GM18909 (cell line): ENCODE results near the gene HIVEP3.
"Not testable (repeated sequence)": the region's sequence is repeated elsewhere in the genome, so short reads cannot be mapped to it uniquely, and the experiment has no call there.

Source experiments
- ATAC-seq: cut with Tn5 transposase; IDR thresholded peaks from one replicate; pipeline ENCODE4 v1.9.1; 2021; ENCODE audit warnings: mild to moderate bottlenecking; ENCODE audit not compliant: unreplicated experiment, poor library complexity

The HIVEP3 gene

GRCh38 chr1:41700986-41701535, 217.7 kb downstream of the HIVEP3 start:
- no peak for ATAC-seq

GRCh38 chr1:41700581-41700980, 218.1 kb downstream of the HIVEP3 start:
- ATAC-seq = no peak

- no peak for ATAC-seq
Measured at GRCh38 chr1:41699861-41700248, 218.9 kb downstream of the HIVEP3 start.

- ATAC-seq = no peak
Measured at GRCh38 chr1:41698916-41699860, 219.5 kb downstream of the HIVEP3 start.

- no peak for ATAC-seq
Measured at GRCh38 chr1:41696381-41696780, 222.3 kb downstream of the HIVEP3 start.

- ATAC-seq = no peak
Measured at GRCh38 chr1:41695118-41695745, 223.5 kb downstream of the HIVEP3 start.

- ATAC-seq = not testable (repeated sequence)
Measured at GRCh38 chr1:41691966-41692365, 226.8 kb downstream of the HIVEP3 start.

GRCh38 chr1:41691424-41691823, 227.3 kb downstream of the HIVEP3 start:
- ATAC-seq = no peak

- ATAC-seq = no peak
Measured at GRCh38 chr1:41690331-41690730, 228.4 kb downstream of the HIVEP3 start.

GRCh38 chr1:41689558-41689981, 229.2 kb downstream of the HIVEP3 start:
- no peak for ATAC-seq

GRCh38 chr1:41689139-41689538, 229.6 kb downstream of the HIVEP3 start:
- ATAC-seq = no peak

- no peak for ATAC-seq
Measured at GRCh38 chr1:41687007-41687406, 231.7 kb downstream of the HIVEP3 start.

GRCh38 chr1:41683681-41684500, 234.8 kb downstream of the HIVEP3 start:
- ATAC-seq = no peak

GRCh38 chr1:41682845-41683625, 235.7 kb downstream of the HIVEP3 start:
- no peak for ATAC-seq

- no peak for ATAC-seq
Measured at GRCh38 chr1:41682149-41682548, 236.6 kb downstream of the HIVEP3 start.

GRCh38 chr1:41681331-41682098, 237.2 kb downstream of the HIVEP3 start:
- ATAC-seq = no peak

GRCh38 chr1:41679994-41680393, 238.7 kb downstream of the HIVEP3 start:
- no peak for ATAC-seq

- ATAC-seq = no peak
Measured at GRCh38 chr1:41679531-41679930, 239.2 kb downstream of the HIVEP3 start.
